BE2C (cell line): Measurements from ENCODE around the gene TNFRSF19.

ENCODE experiments used
- DNase-seq: peaks from one replicate; pipeline ENCODE4 v3.0.0-alpha.2; 2020
- H3K27me3 ChIP-seq: fragments of 250-450 bp; sonication (Bioruptor Pico); 2 replicates; pipeline ENCODE4 v1.5.1; 2020; ENCODE audit warnings: mild to moderate bottlenecking
- H3K36me3 ChIP-seq: fragments of 250-450 bp; sonication (Bioruptor Pico); 2 replicates; pipeline ENCODE4 v1.5.1; 2020; ENCODE audit warnings: mild to moderate bottlenecking
- H3K4me1 ChIP-seq: fragments of 250-450 bp; sonication (Bioruptor Pico); 2 replicates; pipeline ENCODE4 v1.5.1; 2020
- H3K4me3 ChIP-seq: 2 replicates; pipeline ENCODE4 v1.5.1; 2011; ENCODE audit warnings: low read depth, low read length
- H3K9me3 ChIP-seq: fragments of 250-450 bp; sonication (Bioruptor Pico); 2 replicates; pipeline ENCODE4 v1.5.1; 2020
- CTCF ChIP-seq: IDR thresholded peaks from 2 replicates; pipeline ENCODE4 v1.5.1; 2012; ENCODE audit warnings: mild to moderate bottlenecking, low read depth, low read length

TNFRSF19 gene

GRCh38 chr13:23605831-23606230 is 35.6 kb downstream of the TNFRSF19 start:
- peaks cover 21% of the 10 kb centered on the region for H3K4me1 ChIP-seq
- H3K36me3 ChIP-seq = no peaks in the 10 kb centered on the region
- H3K27me3 ChIP-seq = no peaks in the 10 kb centered on the region
- H3K4me3 ChIP-seq = no peak overlapping the region
- no peak for DNase-seq
- no peak for TF ChIP-seq CTCF
- H3K9me3 ChIP-seq = no peaks in the 10 kb centered on the region

DNA sequence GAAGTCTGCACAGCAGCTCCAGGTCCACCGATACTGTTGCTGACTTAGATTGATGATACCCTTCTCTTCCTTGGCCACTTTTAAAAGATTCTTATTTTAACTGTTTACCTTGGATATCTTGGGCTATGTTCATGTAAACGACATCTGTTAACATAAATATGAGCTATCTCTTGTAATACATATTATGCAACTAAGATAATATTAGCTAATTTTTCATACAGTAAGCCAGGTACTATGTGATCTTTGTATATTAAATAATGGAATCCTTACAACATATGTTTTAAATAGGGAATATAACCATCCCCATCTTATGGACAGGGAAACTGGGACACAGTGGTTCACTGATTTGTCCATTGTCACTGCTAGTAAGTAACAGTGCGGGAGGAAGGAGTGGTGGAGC is 37.9 kb downstream of the TNFRSF19 start:
- no peak for DNase-seq
- Histone ChIP-seq H3K27me3 (no peaks in the 10 kb centered on the region), H3K4me3 (no peak overlapping the region), H3K36me3 (no peaks in the 10 kb centered on the region), H3K9me3 (no peaks in the 10 kb centered on the region), H3K4me1 (peaks cover 24% of the 10 kb centered on the region)
- no peak for TF ChIP-seq CTCF

DNA sequence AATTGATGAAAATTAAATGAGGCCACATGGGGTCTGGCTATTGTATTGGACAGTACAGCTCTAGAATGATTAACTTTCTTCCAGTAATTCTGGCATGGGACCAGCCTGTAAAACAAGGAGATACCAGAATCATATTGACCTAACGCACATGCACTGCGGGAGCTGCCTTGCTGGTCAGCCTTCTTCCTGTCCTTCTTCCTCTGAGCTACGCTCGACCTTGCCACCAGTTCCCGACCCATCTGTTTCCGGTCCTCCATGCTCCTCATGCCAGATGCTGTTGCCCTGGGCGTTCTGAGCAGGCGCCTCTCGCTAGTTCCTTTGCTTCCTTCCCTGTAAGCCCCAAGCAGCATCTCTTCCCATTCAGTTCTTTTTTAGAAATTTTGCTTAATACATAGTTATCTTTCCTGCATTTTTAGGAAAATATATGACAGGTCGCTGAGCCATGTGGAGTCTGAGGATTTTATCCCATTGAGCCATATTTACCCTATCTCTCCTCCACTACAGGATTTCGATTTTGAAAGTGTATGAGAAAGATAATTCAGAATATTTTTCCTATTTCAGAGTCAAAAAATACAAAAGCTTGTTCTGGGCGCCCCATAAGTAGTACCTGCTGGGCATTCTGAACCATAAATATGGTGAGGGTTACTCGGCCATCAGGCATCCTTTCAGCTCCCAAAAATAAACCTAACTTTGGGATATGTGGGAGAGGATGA is 38.6 kb downstream of the TNFRSF19 start:
- no peak for TF ChIP-seq CTCF
- H3K9me3 ChIP-seq = no peaks in the 10 kb centered on the region
- DNase-seq = peak; percentile 81
- no peaks in the 10 kb centered on the region for H3K36me3 ChIP-seq
- H3K4me3 ChIP-seq = peak overlapping the region; percentile 15
- peaks cover 24% of the 10 kb centered on the region for H3K4me1 ChIP-seq
- H3K27me3 ChIP-seq = no peaks in the 10 kb centered on the region

GRCh38 chr13:23609414-23609760 is 39.2 kb downstream of the TNFRSF19 start:
- no peak for TF ChIP-seq CTCF
- H3K27me3 ChIP-seq = no peaks in the 10 kb centered on the region
- peaks cover 24% of the 10 kb centered on the region for H3K4me1 ChIP-seq
- DNase-seq = no peak
- no peaks in the 10 kb centered on the region for H3K36me3 ChIP-seq
- H3K4me3 ChIP-seq = no peak overlapping the region
- no peaks in the 10 kb centered on the region for H3K9me3 ChIP-seq

DNA sequence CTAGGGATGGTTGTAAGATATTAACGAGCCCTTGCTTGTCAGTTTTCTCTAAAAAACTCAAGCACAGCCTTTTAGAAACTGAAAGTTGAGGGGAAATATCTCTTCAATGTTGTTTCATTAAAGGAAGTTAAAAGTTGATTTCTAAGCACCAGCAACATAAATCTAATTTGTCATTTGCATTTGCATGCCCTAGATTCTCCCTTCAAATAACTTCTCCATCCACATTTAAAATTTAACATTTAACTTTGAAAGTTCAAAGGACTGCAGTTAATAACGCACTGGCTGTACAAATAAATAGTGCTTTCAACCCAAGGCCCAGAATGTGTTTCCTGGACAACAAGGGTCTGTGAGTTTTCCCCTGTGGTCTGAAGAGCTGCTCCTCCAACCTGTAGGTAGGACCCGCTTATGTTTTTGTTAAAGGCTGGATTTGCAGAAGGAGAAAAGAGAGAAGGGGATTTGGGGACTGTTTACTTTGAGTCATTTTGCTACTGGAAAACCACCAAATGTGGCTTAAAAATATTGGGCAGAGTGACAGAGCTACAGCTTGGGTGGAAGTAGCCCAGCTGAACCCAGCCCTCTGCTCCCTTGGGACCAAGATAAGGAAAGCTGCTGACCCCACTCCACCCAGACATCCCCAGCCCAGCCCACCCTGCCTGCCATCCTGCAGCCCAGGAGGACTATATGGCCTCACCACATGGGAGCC is 39.8 kb downstream of the TNFRSF19 start:
- H3K27me3 ChIP-seq = no peaks in the 10 kb centered on the region
- no peaks in the 10 kb centered on the region for H3K36me3 ChIP-seq
- no peaks in the 10 kb centered on the region for H3K9me3 ChIP-seq
- peak; percentile 65 for DNase-seq
- peaks cover 24% of the 10 kb centered on the region for H3K4me1 ChIP-seq
- TF ChIP-seq CTCF = no peak
- H3K4me3 ChIP-seq = no peak overlapping the region

GRCh38 chr13:23610966-23611491 is 40.8 kb downstream of the TNFRSF19 start:
- Histone ChIP-seq H3K36me3 (no peaks in the 10 kb centered on the region), H3K4me3 (no peak overlapping the region), H3K27me3 (no peaks in the 10 kb centered on the region), H3K9me3 (no peaks in the 10 kb centered on the region), H3K4me1 (peaks cover 24% of the 10 kb centered on the region)
- no peak for DNase-seq
- TF ChIP-seq CTCF = no peak
